H9 (cell line): ENCODE results near the gene DUSP16. TPM values are rescaled to one million over a fixed set of nuclear protein-coding genes. Genes with fewer than 3 reads are reported as not detected.

Experiments
- DNase-seq: peaks from one replicate; pipeline ENCODE4 v3.0.0-alpha.2; 2017
- H2AFZ ChIP-seq: one replicate; pipeline ENCODE4 v1.6.1; 2013; ENCODE audit warnings: mild to moderate bottlenecking, low read length, control low read depth, moderate library complexity
- H2AK5ac ChIP-seq: 2 replicates; pipeline ENCODE4 v1.6.1; 2013; ENCODE audit warnings: low read length, control low read depth, mixed read lengths; ENCODE audit not compliant: insufficient read length
- H2BK120ac ChIP-seq: one replicate; pipeline ENCODE4 v1.6.1; 2013; ENCODE audit warnings: low read depth, mild to moderate bottlenecking, low read length, control low read depth, inconsistent platforms; ENCODE audit not compliant: poor library complexity, severe bottlenecking
- H2BK12ac ChIP-seq: 2 replicates; pipeline ENCODE4 v1.6.1; 2013; ENCODE audit warnings: low read length, control low read depth, mixed read lengths, low read depth; ENCODE audit not compliant: insufficient read length
- H2BK15ac ChIP-seq: 2 replicates; pipeline ENCODE4 v1.6.1; 2013; ENCODE audit warnings: low read depth, low read length, control low read depth
- H2BK20ac ChIP-seq: one replicate; pipeline ENCODE4 v1.6.1; 2013; ENCODE audit warnings: low read depth, mild to moderate bottlenecking, low read length, control low read depth, inconsistent platforms; ENCODE audit not compliant: poor library complexity, severe bottlenecking
- H2BK5ac ChIP-seq: 2 replicates; pipeline ENCODE4 v1.6.1; 2013; ENCODE audit warnings: low read length, control low read depth, mixed read lengths; ENCODE audit not compliant: insufficient read length
- H3K14ac ChIP-seq: 2 replicates; pipeline ENCODE4 v1.6.1; 2013; ENCODE audit warnings: low read length, control low read depth; ENCODE audit not compliant: insufficient read depth
- H3K18ac ChIP-seq: 2 replicates; pipeline ENCODE4 v1.6.1; 2013; ENCODE audit warnings: low read depth, mild to moderate bottlenecking, mixed read lengths, low read length, control low read depth; ENCODE audit not compliant: insufficient read length
- H3K23ac ChIP-seq: 2 replicates; pipeline ENCODE4 v1.6.1; 2013; ENCODE audit warnings: low read length, control low read depth, mixed read lengths, low read depth; ENCODE audit not compliant: insufficient read length
- H3K23me2 ChIP-seq: 2 replicates; pipeline ENCODE4 v1.6.1; 2013; ENCODE audit warnings: low read depth, mild to moderate bottlenecking, mixed read lengths, low read length, control low read depth; ENCODE audit not compliant: insufficient read length, poor library complexity, severe bottlenecking
- H3K27ac ChIP-seq: 2 replicates; pipeline ENCODE4 v1.5.1; 2013; ENCODE audit warnings: low read length, control low read depth, mixed read lengths, low read depth; ENCODE audit not compliant: insufficient read length
- H3K27me3 ChIP-seq: 2 replicates; pipeline ENCODE4 v1.6.1; 2013; ENCODE audit warnings: low read length, control low read depth, inconsistent platforms; ENCODE audit not compliant: insufficient read depth
- H3K4ac ChIP-seq: 2 replicates; pipeline ENCODE4 v1.6.1; 2013; ENCODE audit warnings: low read depth, mild to moderate bottlenecking, control low read depth, inconsistent platforms, low read length, moderate library complexity
- H3K4me1 ChIP-seq: 2 replicates; pipeline ENCODE4 v1.6.1; 2013; ENCODE audit warnings: low read length, control low read depth, inconsistent platforms; ENCODE audit not compliant: insufficient read depth
- H3K4me2 ChIP-seq: 2 replicates; pipeline ENCODE4 v1.6.1; 2013; ENCODE audit warnings: low read length, control low read depth, mixed read lengths; ENCODE audit not compliant: insufficient read length, insufficient read depth
- H3K56ac ChIP-seq: 2 replicates; pipeline ENCODE4 v1.6.1; 2013; ENCODE audit warnings: low read depth, mild to moderate bottlenecking, mixed read lengths, low read length, control low read depth; ENCODE audit not compliant: insufficient read length
- H3K79me1 ChIP-seq: 2 replicates; pipeline ENCODE4 v1.6.1; 2013; ENCODE audit warnings: low read depth, mild to moderate bottlenecking, moderate library complexity, low read length, control low read depth, inconsistent platforms; ENCODE audit not compliant: insufficient read depth, poor library complexity, severe bottlenecking
- H3K79me2 ChIP-seq: 2 replicates; pipeline ENCODE4 v1.6.1; 2013; ENCODE audit warnings: low read length, control low read depth, inconsistent platforms; ENCODE audit not compliant: insufficient read depth
- H3K9ac ChIP-seq: 2 replicates; pipeline ENCODE4 v1.6.1; 2013; ENCODE audit warnings: low read length, control low read depth, mixed read lengths; ENCODE audit not compliant: insufficient read length; ENCODE audit errors: extremely low read depth
- H3K9me3 ChIP-seq: one replicate; pipeline ENCODE4 v1.6.1; 2013; ENCODE audit warnings: low read depth, low read length, inconsistent platforms; ENCODE audit not compliant: control insufficient read depth
- H3T11ph ChIP-seq: one replicate; pipeline ENCODE4 v1.6.1; 2013; ENCODE audit warnings: mild to moderate bottlenecking, low read length, control low read depth, inconsistent platforms
- H4K20me1 ChIP-seq: one replicate; pipeline ENCODE4 v1.6.1; 2013; ENCODE audit not compliant: control insufficient read depth, insufficient read length, insufficient read depth
- H4K5ac ChIP-seq: 2 replicates; pipeline ENCODE4 v1.6.1; 2013; ENCODE audit warnings: low read depth, mild to moderate bottlenecking, mixed read lengths, low read length, control low read depth; ENCODE audit not compliant: insufficient read length
- H4K8ac ChIP-seq: replicated peaks from 2 replicates; pipeline ENCODE4 v1.6.1; 2013; ENCODE audit warnings: low read length, control low read depth, mixed read lengths, low read depth; ENCODE audit not compliant: insufficient read length
- H4K91ac ChIP-seq: 2 replicates; pipeline ENCODE4 v1.6.1; 2013; ENCODE audit warnings: low read depth, mild to moderate bottlenecking, moderate library complexity, mixed read lengths, low read length, control low read depth; ENCODE audit not compliant: insufficient read length
- H3K27ac Mint-ChIP-seq, 3 experiments: 2 replicates in 2 of 3; 3 replicates in 1 of 3; pipeline ENCODE4 v1.8.0; 2020 to 2021; ENCODE audit warnings: mixed read lengths in 3 of 3, mild to moderate bottlenecking in 1 of 3, moderate library complexity in 1 of 3
- H3K27me3 Mint-ChIP-seq: 2 replicates; pipeline ENCODE4 v1.8.0; 2021; ENCODE audit warnings: low read depth, mild to moderate bottlenecking, moderate library complexity, mixed read lengths
- H3K36me3 Mint-ChIP-seq, 3 experiments: 2 replicates in 2 of 3; 3 replicates in 1 of 3; pipeline ENCODE4 v1.8.0; 2020 to 2021; ENCODE audit warnings: low read depth in 3 of 3, mixed read lengths in 3 of 3; ENCODE audit not compliant: insufficient read depth in 1 of 3
- H3K4me1 Mint-ChIP-seq, 2 experiments: 2 replicates each; pipeline ENCODE4 v1.8.0; 2020; ENCODE audit warnings: mixed read lengths in 2 of 2
- H3K4me3 Mint-ChIP-seq, 2 experiments: 2 replicates in 1 of 2; 3 replicates in 1 of 2; pipeline ENCODE4 v1.8.0; 2020 to 2021; ENCODE audit warnings: mild to moderate bottlenecking in 2 of 2, mixed read lengths in 2 of 2, moderate library complexity in 1 of 2
- H3K9me3 Mint-ChIP-seq, 2 experiments: 2 replicates in 1 of 2; 3 replicates in 1 of 2; pipeline ENCODE4 v1.8.0; 2020; ENCODE audit warnings: mild to moderate bottlenecking in 2 of 2, mixed read lengths in 2 of 2, moderate library complexity in 1 of 2
- WGBS: extraction: QIAGEN DNeasy Blood & Tissue Kit; methylation state at CpG from one replicate; pipeline ENCODE4 v1.1.7; 2013; ENCODE audit warnings: missing lambda C conversion rate, low lambda C conversion rate, mixed read lengths; ENCODE audit not compliant: insufficient read length; ENCODE audit errors: extremely low coverage; 5-methylcytosine and 5-hydroxymethylcytosine counted together
- total RNA-seq: library from RNA; stranded (reverse); gene quantifications from 2 replicates; pipeline ENCODE4 v1.2.1, GENCODE V29; 2021
- TF ChIP-seq, protein P1 (sequence below): fragments of 200-600 bp; sonication (generic); conservative IDR thresholded peaks from 3 replicates; pipeline ENCODE4 v1.8.0; 2021; ENCODE audit warnings: antibody characterized with exemption, mild to moderate bottlenecking

Gene DUSP16
- total RNA-seq, 1 experiment from 2014 or later = 64.0 TPM

DNA sequence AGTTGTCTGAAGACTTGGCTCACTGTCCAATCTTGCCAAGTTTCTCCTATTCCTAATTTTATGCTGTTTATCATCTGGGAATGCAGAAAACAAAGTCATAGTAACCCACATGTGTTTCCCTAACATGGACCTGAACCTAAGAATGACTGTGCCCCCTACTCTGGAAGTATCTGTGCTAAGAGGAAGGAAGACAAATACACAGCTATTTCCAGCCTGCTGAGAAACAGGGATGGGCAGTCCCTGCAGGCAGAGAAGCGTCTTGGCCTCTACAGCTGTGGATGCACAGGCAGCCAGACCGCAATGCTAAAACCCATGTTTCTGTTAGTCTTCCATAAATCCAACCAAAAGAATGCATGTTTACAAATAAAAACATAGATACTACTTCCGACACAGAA lies 56.2 kb downstream of the DUSP16 start:
- Histone ChIP-seq H3K23ac (no peak overlapping the region), H2BK5ac (no peak overlapping the region), H4K5ac (no peak overlapping the region), H4K20me1 (no peaks in the 10 kb centered on the region), H3K9ac (no peak overlapping the region), H3K4ac (no peak overlapping the region), H2BK15ac (no peak overlapping the region), H3T11ph (no peak overlapping the region), H3K18ac (no peak overlapping the region), H2AK5ac (no peak overlapping the region), H2BK20ac (no peak overlapping the region), H3K4me1 (peaks cover 11% of the 10 kb centered on the region; the same call in 1 of the 2 replicates), H3K79me2 (peaks cover 10% of the 10 kb centered on the region; the same call in 1 of the 2 replicates), H3K27ac (no peak overlapping the region), H4K91ac (no peak overlapping the region), H2BK120ac (no peak overlapping the region), H3K79me1 (peaks cover 8% of the 10 kb centered on the region), H3K23me2 (no peaks in the 10 kb centered on the region), H4K8ac (no peak overlapping the region), H3K9me3 (no peaks in the 10 kb centered on the region), H3K56ac (no peak overlapping the region), H3K27me3 (no peaks in the 10 kb centered on the region), H3K4me2 (no peak overlapping the region), H3K14ac (no peak overlapping the region), H2AFZ (no peak overlapping the region), H2BK12ac (no peak overlapping the region)
- Mint-ChIP-seq H3K36me3 (peaks cover 2 to 4% (median 2%) of the 10 kb centered on the region in 3 experiments; a peak in 3 of 7 replicates), H3K4me1 (peaks cover 55 to 61% of the 10 kb centered on the region in 2 experiments), H3K4me3 (no peak overlapping the region), H3K27ac (peak overlapping the region; percentile 23 to 87 (median 47); a peak in 4 of 7 replicates), H3K9me3 (no peaks in the 10 kb centered on the region), H3K27me3 (no peaks in the 10 kb centered on the region)
- TF ChIP-seq, protein P1, sequence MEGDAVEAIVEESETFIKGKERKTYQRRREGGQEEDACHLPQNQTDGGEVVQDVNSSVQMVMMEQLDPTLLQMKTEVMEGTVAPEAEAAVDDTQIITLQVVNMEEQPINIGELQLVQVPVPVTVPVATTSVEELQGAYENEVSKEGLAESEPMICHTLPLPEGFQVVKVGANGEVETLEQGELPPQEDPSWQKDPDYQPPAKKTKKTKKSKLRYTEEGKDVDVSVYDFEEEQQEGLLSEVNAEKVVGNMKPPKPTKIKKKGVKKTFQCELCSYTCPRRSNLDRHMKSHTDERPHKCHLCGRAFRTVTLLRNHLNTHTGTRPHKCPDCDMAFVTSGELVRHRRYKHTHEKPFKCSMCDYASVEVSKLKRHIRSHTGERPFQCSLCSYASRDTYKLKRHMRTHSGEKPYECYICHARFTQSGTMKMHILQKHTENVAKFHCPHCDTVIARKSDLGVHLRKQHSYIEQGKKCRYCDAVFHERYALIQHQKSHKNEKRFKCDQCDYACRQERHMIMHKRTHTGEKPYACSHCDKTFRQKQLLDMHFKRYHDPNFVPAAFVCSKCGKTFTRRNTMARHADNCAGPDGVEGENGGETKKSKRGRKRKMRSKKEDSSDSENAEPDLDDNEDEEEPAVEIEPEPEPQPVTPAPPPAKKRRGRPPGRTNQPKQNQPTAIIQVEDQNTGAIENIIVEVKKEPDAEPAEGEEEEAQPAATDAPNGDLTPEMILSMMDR = no peak
- no peak for DNase-seq
- no CpG with 5 or more reads among the region's 3 CpGs for WGBS
